WERI-Rb-1 (cell line): ENCODE data around the gene LEMD2.

ENCODE experiments used
- DNase-seq: peaks from one replicate; pipeline ENCODE4 v3.0.0-alpha.2; 2020
- H3K27ac ChIP-seq: fragments of 250-450 bp; sonication (Bioruptor Pico); 2 replicates; pipeline ENCODE4 v1.5.1; 2020; ENCODE audit warnings: mild to moderate bottlenecking, moderate library complexity
- H3K27me3 ChIP-seq: fragments of 250-450 bp; sonication (Bioruptor Pico); 2 replicates; pipeline ENCODE4 v1.5.1; 2021; ENCODE audit warnings: mild to moderate bottlenecking, low read depth, moderate library complexity; ENCODE audit not compliant: insufficient read depth, severe bottlenecking
- H3K36me3 ChIP-seq: fragments of 250-450 bp; sonication (Bioruptor Pico); 2 replicates; pipeline ENCODE4 v1.5.1; 2020; ENCODE audit warnings: mild to moderate bottlenecking, moderate library complexity
- H3K4me3 ChIP-seq: 2 replicates; pipeline ENCODE4 v1.5.1; 2011; ENCODE audit warnings: low read depth, mild to moderate bottlenecking, control low read depth, low read length
- H3K9me3 ChIP-seq: fragments of 250-450 bp; sonication (Bioruptor Pico); 2 replicates; pipeline ENCODE4 v1.5.1; 2021; ENCODE audit warnings: mild to moderate bottlenecking, moderate library complexity; ENCODE audit not compliant: severe bottlenecking
- CTCF ChIP-seq: IDR thresholded peaks from 2 replicates; pipeline ENCODE4 v1.5.1; 2011; ENCODE audit warnings: low read depth, mild to moderate bottlenecking, control low read depth, inconsistent platforms, low read length

Gene LEMD2

GRCh38 chr6:33787346-33787953 lies 1.5 kb downstream of the LEMD2 start:
- Histone ChIP-seq H3K4me3 (peak overlapping the region; percentile 64), H3K9me3 (no peaks in the 10 kb centered on the region), H3K27me3 (no peaks in the 10 kb centered on the region), H3K27ac (peak overlapping the region; percentile 89), H3K36me3 (peaks cover 51% of the 10 kb centered on the region)
- no peak for DNase-seq
- no peak for TF ChIP-seq CTCF

GRCh38 chr6:33786736-33787135 lies 2.2 kb downstream of the LEMD2 start:
- Histone ChIP-seq H3K9me3 (no peaks in the 10 kb centered on the region), H3K36me3 (peaks cover 54% of the 10 kb centered on the region), H3K4me3 (no peak overlapping the region), H3K27me3 (no peaks in the 10 kb centered on the region), H3K27ac (no peak overlapping the region)
- TF ChIP-seq CTCF: no peak
- no peak for DNase-seq

- Histone ChIP-seq H3K4me3 (no peak overlapping the region), H3K9me3 (no peaks in the 10 kb centered on the region), H3K36me3 (peaks cover 61% of the 10 kb centered on the region), H3K27me3 (no peaks in the 10 kb centered on the region), H3K27ac (no peak overlapping the region)
- no peak for DNase-seq
- TF ChIP-seq CTCF: no peak
These were observed 3.2 kb downstream of the LEMD2 start for GRCh38 chr6:33785778-33786177.

- H3K36me3 ChIP-seq: peaks cover 71% of the 10 kb centered on the region
- DNase-seq: no peak
- H3K4me3 ChIP-seq: no peak overlapping the region
- no peak overlapping the region for H3K27ac ChIP-seq
- no peaks in the 10 kb centered on the region for H3K9me3 ChIP-seq
- no peaks in the 10 kb centered on the region for H3K27me3 ChIP-seq
- TF ChIP-seq CTCF: no peak
These were observed 4.1 kb downstream of the LEMD2 start for GRCh38 chr6:33784787-33785186.

- H3K36me3 ChIP-seq: peaks cover 77% of the 10 kb centered on the region
These were observed 5.0 kb downstream of the LEMD2 start for GRCh38 chr6:33783781-33784520.

More at GRCh38 chr6:33783781-33784520, 5.0 kb downstream of the LEMD2 start:
- Histone ChIP-seq H3K27me3 (no peaks in the 10 kb centered on the region), H3K4me3 (no peak overlapping the region), H3K9me3 (no peaks in the 10 kb centered on the region), H3K27ac (no peak overlapping the region)
- no peak for TF ChIP-seq CTCF
- no peak for DNase-seq
